HG03521 (cell line): ENCODE data around the gene ZC3H4.
"Not testable (repeated sequence)": the region's sequence is repeated elsewhere in the genome, so short reads cannot be mapped to it uniquely, and the experiment has no call there.

Experiments
- ATAC-seq: cut with Tn5 transposase; IDR thresholded peaks from one replicate; pipeline ENCODE4 v1.9.1; 2021; ENCODE audit warnings: mild to moderate bottlenecking, moderate library complexity; ENCODE audit not compliant: unreplicated experiment

ZC3H4 gene

GRCh38 chr19:47109177-47109540 lies 4.4 kb downstream of the ZC3H4 start:
- no peak for ATAC-seq

DNA sequence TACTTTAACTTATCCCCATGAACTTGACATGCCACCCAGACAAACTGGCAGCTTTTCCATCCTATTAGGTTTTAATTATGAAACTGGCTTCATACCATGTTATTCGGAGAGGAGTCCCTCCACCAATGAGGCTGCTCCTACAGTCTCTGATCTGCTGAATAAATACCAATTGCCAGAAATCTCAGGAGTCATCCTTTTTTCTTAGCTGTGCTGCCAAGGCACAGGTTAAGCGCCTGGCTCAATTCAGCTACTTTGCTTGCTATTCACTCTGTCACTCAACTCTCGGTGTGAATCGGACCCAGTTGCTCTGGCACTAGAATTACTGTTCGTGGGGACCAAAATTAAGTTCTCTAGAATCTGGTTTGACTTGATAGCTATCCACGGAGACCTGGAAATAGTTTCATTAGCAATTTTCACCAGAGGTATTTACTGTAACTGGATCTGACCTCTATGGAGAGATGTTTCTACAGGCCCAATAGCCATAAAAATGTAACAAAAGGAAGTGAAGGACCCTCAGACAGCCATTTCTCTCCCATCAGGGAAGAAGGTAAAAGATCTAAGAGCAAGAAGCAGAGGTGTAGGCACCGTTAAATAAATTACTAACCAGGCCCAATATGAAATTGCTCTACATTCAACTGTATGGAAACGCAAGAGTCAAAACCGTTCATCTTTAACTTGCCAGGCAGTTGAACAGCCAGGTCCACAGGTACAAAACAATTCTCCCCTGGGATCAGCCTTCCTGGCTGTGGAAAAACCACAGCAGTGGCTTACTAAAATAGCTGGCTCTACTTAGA lies 5.4 kb downstream of the ZC3H4 start:
- ATAC-seq, result no peak

GRCh38 chr19:47107202-47107952 lies 6.2 kb downstream of the ZC3H4 start:
- no peak for ATAC-seq

GRCh38 chr19:47106821-47107201 lies 6.8 kb downstream of the ZC3H4 start:
- ATAC-seq, result no peak

DNA sequence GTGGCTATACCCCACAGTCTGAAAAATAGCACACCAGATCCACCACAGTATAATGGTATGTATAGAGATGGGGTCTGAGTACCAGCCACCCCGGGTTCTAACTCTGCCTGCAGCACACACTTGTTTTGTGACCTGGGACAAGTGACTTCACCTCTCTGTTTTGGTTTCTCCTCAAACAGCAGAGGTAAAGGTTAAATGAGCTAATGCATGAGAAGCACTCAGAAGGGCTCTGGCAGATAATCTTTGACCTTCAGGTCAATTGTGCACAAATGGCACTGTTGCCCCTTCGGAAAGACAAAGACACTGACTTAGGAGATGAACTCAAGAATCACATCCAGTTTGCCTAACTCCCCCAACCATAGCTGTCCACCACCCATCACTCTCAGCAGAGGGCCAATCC lies 7.7 kb downstream of the ZC3H4 start:
- no peak for ATAC-seq

- ATAC-seq, result no peak
These were observed 8.9 kb downstream of the ZC3H4 start for GRCh38 chr19:47104680-47105079.

GRCh38 chr19:47102346-47103060 lies 11.1 kb downstream of the ZC3H4 start:
- no peak for ATAC-seq

- ATAC-seq, result not testable (repeated sequence)
These were observed 12.5 kb downstream of the ZC3H4 start for GRCh38 chr19:47101116-47101515.

- ATAC-seq, result no peak
These were observed 13.3 kb downstream of the ZC3H4 start for GRCh38 chr19:47100290-47100689.

- ATAC-seq, result no peak
These were observed 14.0 kb downstream of the ZC3H4 start for GRCh38 chr19:47099576-47100050.

- ATAC-seq, result no peak
These were observed 15.0 kb downstream of the ZC3H4 start for GRCh38 chr19:47098608-47099007.

DNA sequence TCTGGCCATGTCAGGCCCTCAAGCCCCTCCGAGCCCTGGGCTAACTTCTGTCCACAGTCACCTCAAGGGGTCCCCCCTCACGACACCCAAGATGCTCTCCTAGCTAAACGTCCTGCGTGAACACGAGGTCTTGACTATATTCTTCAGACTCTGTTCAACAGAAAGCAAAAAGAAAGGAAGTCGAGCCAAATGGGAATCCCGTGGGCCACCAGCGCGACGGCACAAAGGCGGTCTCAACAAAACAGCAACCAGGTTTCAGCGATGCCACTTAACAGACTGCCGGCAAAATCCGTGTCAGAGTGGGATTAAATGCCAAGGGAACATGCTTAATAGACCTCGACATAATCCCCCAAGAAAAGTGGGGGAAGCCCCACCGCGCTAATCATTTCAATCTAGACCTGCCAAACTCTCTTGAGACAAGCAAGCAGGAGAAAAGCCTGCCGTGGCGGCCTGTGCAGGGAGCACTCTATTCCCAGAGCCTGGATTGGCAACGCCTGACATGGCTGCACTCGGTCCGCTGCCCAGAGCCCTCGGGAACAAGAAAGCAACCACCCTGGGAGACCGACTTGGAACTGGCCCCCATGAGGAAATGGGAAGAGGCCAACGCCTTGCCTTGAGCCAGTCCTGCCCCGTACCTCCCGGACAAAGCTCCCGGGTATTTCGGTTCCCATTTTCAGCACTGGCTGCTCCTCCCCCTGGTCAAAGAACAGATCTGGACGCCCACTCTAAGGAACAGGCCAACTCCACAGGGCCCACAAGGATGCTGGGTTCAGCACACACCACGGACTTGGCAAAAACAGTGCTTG lies 16.0 kb downstream of the ZC3H4 start:
- ATAC-seq, result no peak

GRCh38 chr19:47096721-47097120 lies 16.9 kb downstream of the ZC3H4 start:
- no peak for ATAC-seq

- ATAC-seq, result no peak
These were observed 17.4 kb downstream of the ZC3H4 start for GRCh38 chr19:47096100-47096704.

GRCh38 chr19:47095476-47096099 lies 18.0 kb downstream of the ZC3H4 start:
- no peak for ATAC-seq

- no peak for ATAC-seq
These were observed 18.8 kb downstream of the ZC3H4 start for GRCh38 chr19:47094557-47095475.

DNA sequence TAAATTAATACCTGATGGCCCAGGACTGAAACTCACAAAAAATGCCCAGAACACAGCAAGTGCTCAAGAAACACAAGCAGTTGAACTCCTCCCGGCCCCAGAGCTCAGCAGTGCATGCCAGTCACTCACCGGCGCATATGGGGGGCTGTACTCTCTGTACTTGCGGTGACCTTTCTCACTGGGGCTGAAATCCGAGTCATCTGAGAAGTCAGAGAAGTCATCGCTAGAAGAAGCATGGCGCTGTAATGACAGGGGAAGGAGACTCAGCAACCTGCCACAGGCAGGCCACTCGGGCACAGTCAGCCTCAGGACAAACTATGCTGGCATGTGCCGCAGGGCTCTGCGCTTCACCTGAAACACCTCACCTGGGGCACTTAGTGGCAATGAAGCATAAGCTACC lies 19.7 kb downstream of the ZC3H4 start:
- peak; percentile 48 for ATAC-seq

DNA sequence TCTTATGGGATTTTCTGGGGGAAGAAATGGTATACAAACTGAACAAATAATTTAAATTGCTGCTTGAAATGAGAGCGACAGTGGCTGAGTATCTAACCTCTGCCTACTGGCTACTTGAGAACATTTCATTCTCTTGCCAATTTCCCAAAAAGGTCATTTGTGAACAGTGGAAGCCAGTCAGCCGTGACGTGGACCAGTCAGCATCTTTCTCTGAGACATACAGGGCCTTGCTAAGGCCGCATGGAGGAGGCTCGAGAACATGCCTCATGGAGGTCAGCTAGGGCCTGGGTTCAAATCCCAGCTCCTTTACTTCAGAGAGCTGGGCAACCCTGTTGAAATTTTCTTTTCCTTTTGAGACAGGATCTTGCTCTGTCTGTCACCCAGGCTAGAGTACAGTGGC lies 20.3 kb downstream of the ZC3H4 start:
- no peak for ATAC-seq
